Measurements from ENCODE around the gene NHEJ1. TPM values are rescaled to one million over a fixed set of nuclear protein-coding genes. Genes with fewer than 3 reads are reported as not detected.
A peak's percentile ranks its signal among the peaks of the same experiment; 100 is the strongest.

NHEJ1 gene
- total RNA-seq, 1 experiment from 2014 or later: 16.7 TPM

- ATAC-seq: peak; percentile 97
- no TSS peak for BruUV-seq (replicated peaks)
- TF ChIP-seq EZH2 (IDR thresholded peaks at IDR 0.05; ENCODE audit: low read length, unreplicated experiment) (no peak), EZH2phosphoT487 (IDR thresholded peaks at IDR 0.05; ENCODE audit: borderline replicate concordance, low read length) (no peak)
- TF ChIP-seq, protein P1, sequence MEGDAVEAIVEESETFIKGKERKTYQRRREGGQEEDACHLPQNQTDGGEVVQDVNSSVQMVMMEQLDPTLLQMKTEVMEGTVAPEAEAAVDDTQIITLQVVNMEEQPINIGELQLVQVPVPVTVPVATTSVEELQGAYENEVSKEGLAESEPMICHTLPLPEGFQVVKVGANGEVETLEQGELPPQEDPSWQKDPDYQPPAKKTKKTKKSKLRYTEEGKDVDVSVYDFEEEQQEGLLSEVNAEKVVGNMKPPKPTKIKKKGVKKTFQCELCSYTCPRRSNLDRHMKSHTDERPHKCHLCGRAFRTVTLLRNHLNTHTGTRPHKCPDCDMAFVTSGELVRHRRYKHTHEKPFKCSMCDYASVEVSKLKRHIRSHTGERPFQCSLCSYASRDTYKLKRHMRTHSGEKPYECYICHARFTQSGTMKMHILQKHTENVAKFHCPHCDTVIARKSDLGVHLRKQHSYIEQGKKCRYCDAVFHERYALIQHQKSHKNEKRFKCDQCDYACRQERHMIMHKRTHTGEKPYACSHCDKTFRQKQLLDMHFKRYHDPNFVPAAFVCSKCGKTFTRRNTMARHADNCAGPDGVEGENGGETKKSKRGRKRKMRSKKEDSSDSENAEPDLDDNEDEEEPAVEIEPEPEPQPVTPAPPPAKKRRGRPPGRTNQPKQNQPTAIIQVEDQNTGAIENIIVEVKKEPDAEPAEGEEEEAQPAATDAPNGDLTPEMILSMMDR (conservative IDR thresholded peaks at IDR 0.05; ENCODE audit: low read depth, low read length): no peak
- no peak overlapping the region for H3K4me3 ChIP-seq (ENCODE audit: low read length)
- H3K4me2 ChIP-seq (ENCODE audit: low read length): peak overlapping the region; percentile 40
- peaks cover 16% of the 10 kb centered on the region for H3K4me1 ChIP-seq (ENCODE audit: insufficient read depth, low read length)
- no peaks in the 10 kb centered on the region for H3K9me2 ChIP-seq (replicated peaks; ENCODE audit: low read length)
- 0 out of 2 replicates have a peak overlapping the region, but pooled peaks have one; percentile 19 for H2AFZ ChIP-seq (ENCODE audit: low read length)
- H3K36me3 ChIP-seq (ENCODE audit: low read depth, low read length): no peaks in the 10 kb centered on the region
- H3F3A ChIP-seq (ENCODE audit: low read length, unreplicated experiment): no peaks in the 10 kb centered on the region
- ChIA-PET CTCF (interaction anchor here (0.8 to 1.4 kb wide), 5 partner anchors 13 to 84 kb away, joined by 3 to 6 read pairs (median 4); no protein-coding TSS in a partner anchor), POLR2A (ENCODE audit: unreplicated experiment) (no interaction called here)
- no peaks in the 10 kb centered on the region for H3K27me3 ChIP-seq (ENCODE audit: low read length)
- peak overlapping the region; percentile 36 for H3K27ac ChIP-seq (ENCODE audit: low read length)
- H3K9ac ChIP-seq (ENCODE audit: low read length): no peak overlapping the region
- H3K9me3 ChIP-seq (ENCODE audit: low read length): no peaks in the 10 kb centered on the region
- DNase-seq: peak; percentile 78
- intact Hi-C loops (cut with micrococcal nuclease): loop anchor here (5.0 kb wide), 2 partner anchors 46 to 71 kb away; no protein-coding TSS in a partner anchor
- no peaks in the 10 kb centered on the region for H4K20me1 ChIP-seq (ENCODE audit: low read length)
- H3K79me2 ChIP-seq (ENCODE audit: low read length): no peaks in the 10 kb centered on the region
These were observed 89.3 kb downstream of the NHEJ1 start for GRCh38 chr2:219071131-219071816.

- Histone ChIP-seq H2AFZ (ENCODE audit: low read length) (no peak overlapping the region), H3K4me2 (ENCODE audit: low read length) (no peak overlapping the region), H3K9me2 (replicated peaks; ENCODE audit: low read length) (no peaks in the 10 kb centered on the region), H3F3A (ENCODE audit: low read length, unreplicated experiment) (no peaks in the 10 kb centered on the region), H4K20me1 (ENCODE audit: low read length) (no peaks in the 10 kb centered on the region), H3K9ac (ENCODE audit: low read length) (no peak overlapping the region), H3K36me3 (ENCODE audit: low read depth, low read length) (no peaks in the 10 kb centered on the region), H3K4me3 (ENCODE audit: low read length) (no peak overlapping the region), H3K27me3 (ENCODE audit: low read length) (peaks cover 21% of the 10 kb centered on the region), H3K27ac (ENCODE audit: low read length) (no peak overlapping the region), H3K4me1 (ENCODE audit: insufficient read depth, low read length) (peaks cover 3% of the 10 kb centered on the region; the same call in 1 of the 2 replicates), H3K9me3 (ENCODE audit: low read length) (no peaks in the 10 kb centered on the region), H3K79me2 (ENCODE audit: low read length) (no peaks in the 10 kb centered on the region)
- ChIA-PET POLR2A (ENCODE audit: unreplicated experiment) (no interaction called here), CTCF (no interaction called here)
- ATAC-seq (no peak), DNase-seq (no peak)
- TF ChIP-seq EZH2 (IDR thresholded peaks at IDR 0.05; ENCODE audit: low read length, unreplicated experiment) (no peak), EZH2phosphoT487 (IDR thresholded peaks at IDR 0.05; ENCODE audit: borderline replicate concordance, low read length) (no peak)
- TF ChIP-seq, protein P1 (conservative IDR thresholded peaks at IDR 0.05; ENCODE audit: low read depth, low read length): no peak
- intact Hi-C loops (cut with micrococcal nuclease): no loop called here
- BruUV-seq (replicated peaks): no TSS peak
These were observed 95.1 kb downstream of the NHEJ1 start for GRCh38 chr2:219065484-219065883.

DNA sequence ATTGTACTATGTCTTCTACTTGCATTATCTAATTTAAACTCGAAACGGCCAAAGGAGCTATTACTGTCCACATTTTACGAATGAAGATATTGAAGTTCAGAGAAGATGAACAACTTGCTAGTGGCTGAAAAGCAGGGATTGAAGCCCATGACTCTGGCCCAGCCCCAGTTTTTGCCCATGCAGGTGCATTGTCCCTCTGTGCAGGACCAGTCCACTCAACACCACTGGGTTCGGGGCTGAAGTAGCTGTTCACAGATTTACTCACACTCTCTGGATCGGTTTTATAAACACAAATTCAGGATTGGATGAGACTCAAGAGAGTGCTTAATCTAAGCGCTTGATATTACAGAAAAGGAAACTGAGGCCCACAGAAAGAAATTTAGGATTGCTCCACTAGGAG lies 98.5 kb downstream of the NHEJ1 start:
- Histone ChIP-seq H3K9ac (ENCODE audit: low read length) (no peak overlapping the region), H3K36me3 (ENCODE audit: low read depth, low read length) (no peaks in the 10 kb centered on the region), H3K4me3 (ENCODE audit: low read length) (no peak overlapping the region), H3K9me2 (replicated peaks; ENCODE audit: low read length) (no peaks in the 10 kb centered on the region), H3K27ac (ENCODE audit: low read length) (no peak overlapping the region), H2AFZ (ENCODE audit: low read length) (no peak overlapping the region), H4K20me1 (ENCODE audit: low read length) (no peaks in the 10 kb centered on the region), H3K4me2 (ENCODE audit: low read length) (no peak overlapping the region), H3K9me3 (ENCODE audit: low read length) (no peaks in the 10 kb centered on the region), H3K79me2 (ENCODE audit: low read length) (no peaks in the 10 kb centered on the region), H3F3A (ENCODE audit: low read length, unreplicated experiment) (no peaks in the 10 kb centered on the region), H3K4me1 (ENCODE audit: insufficient read depth, low read length) (peaks cover 22% of the 10 kb centered on the region), H3K27me3 (ENCODE audit: low read length) (peaks cover 46% of the 10 kb centered on the region)
- no TSS peak for BruUV-seq (replicated peaks)
- DNase-seq (no peak), ATAC-seq (no peak)
- TF ChIP-seq, protein P1 (conservative IDR thresholded peaks at IDR 0.05; ENCODE audit: low read depth, low read length): no peak
- TF ChIP-seq EZH2 (IDR thresholded peaks at IDR 0.05; ENCODE audit: low read length, unreplicated experiment) (no peak), EZH2phosphoT487 (IDR thresholded peaks at IDR 0.05; ENCODE audit: borderline replicate concordance, low read length) (no peak)
- CTCF ChIA-PET: interaction anchor here (1.1 kb wide), 1 partner anchor 58 kb away, joined by 4 read pairs; no protein-coding TSS in a partner anchor
- intact Hi-C loops (cut with micrococcal nuclease): loop anchor here (5.0 kb wide), 1 partner anchor 35 kb away; no protein-coding TSS in a partner anchor
- POLR2A ChIA-PET (ENCODE audit: unreplicated experiment): interaction anchor here (0.6 kb wide), 1 partner anchor 80 kb away, joined by 4 read pairs; no protein-coding TSS in a partner anchor

Data from PC-3 (cell line).